Stomach (tissue), 4 donors: ENCODE data around the gene FLT3LG.

Source experiments
- CTCF ChIP-seq, 7 experiments: fragments of 450-650 bp in 4 of 7; fragments of 200-600 bp in 3 of 7; sonication (generic) in 3 of 7; IDR thresholded peaks; one replicate each; pipeline ENCODE4 v1.5.1; 2016 to 2019; ENCODE audit warnings: antibody characterized with exemption in 7 of 7, control low read depth in 2 of 7, mild to moderate bottlenecking in 1 of 7
- POLR2A ChIP-seq, 4 donors: fragments of 450-650 bp; IDR thresholded peaks; one replicate each; pipeline ENCODE4 v1.6.1; 2016; ENCODE audit warnings: antibody characterized with exemption in 4 of 4, control low read depth in 2 of 4, mild to moderate bottlenecking in 1 of 4, moderate library complexity in 1 of 4

DNA sequence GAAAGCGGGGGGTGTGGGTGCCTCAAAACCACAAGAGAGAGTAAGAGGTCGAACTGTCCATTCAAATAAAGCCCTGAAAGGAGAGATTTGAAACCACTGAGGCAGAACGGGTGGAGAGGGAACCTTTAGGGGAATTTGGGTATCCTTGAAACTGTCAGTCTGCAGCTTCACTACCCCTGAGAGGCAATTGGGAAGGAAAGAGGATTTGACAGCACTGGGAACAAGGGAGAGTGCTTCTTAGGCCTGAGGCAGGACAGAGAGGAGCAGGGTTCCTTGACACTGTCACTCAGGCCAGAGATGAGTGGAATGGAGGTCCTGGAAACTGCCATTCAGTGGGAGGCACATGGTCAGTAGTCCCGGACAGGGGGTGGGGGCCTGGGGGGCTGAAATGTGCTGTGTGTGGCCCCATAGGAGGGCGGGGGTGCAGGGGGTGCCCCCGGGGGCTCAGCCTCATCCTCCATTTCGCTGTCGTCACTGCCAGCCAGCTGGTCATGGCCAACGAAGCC lies 43.8 kb upstream of the FLT3LG start:
- no peak for TF ChIP-seq POLR2A (IDR thresholded peaks at IDR 0.05)
- no peak for TF ChIP-seq CTCF (IDR thresholded peaks at IDR 0.05)
